Osteoblast (primary cell): ENCODE measurements around the gene SMIM22. TPM values are rescaled to one million over a fixed set of nuclear protein-coding genes. Genes with fewer than 3 reads are reported as not detected.

Source experiments
- DNase-seq: peaks from one replicate; pipeline ENCODE4 v3.0.0; 2011; ENCODE audit warnings: low spot score, mixed read lengths; ENCODE audit not compliant: insufficient read length; ENCODE audit errors: missing footprints
- H2AFZ ChIP-seq: 2 replicates; pipeline ENCODE4 v1.6.0; 2011; ENCODE audit warnings: mild to moderate bottlenecking, low read length
- H3K27ac ChIP-seq: 2 replicates; pipeline ENCODE4 v1.5.1; 2011; ENCODE audit warnings: mild to moderate bottlenecking, low read depth, low read length, moderate library complexity
- H3K27me3 ChIP-seq: 2 replicates; pipeline ENCODE4 v1.6.0; 2012; ENCODE audit warnings: mild to moderate bottlenecking, control low read depth, inconsistent platforms, low read length, moderate library complexity; ENCODE audit not compliant: insufficient read depth
- H3K36me3 ChIP-seq: 2 replicates; pipeline ENCODE4 v1.5.1; 2011; ENCODE audit warnings: mild to moderate bottlenecking, low read length, control low read depth, moderate library complexity; ENCODE audit not compliant: insufficient read depth
- H3K4me1 ChIP-seq: 2 replicates; pipeline ENCODE4 v1.5.1; 2011; ENCODE audit warnings: mild to moderate bottlenecking, low read length, control low read depth, moderate library complexity; ENCODE audit not compliant: insufficient read depth
- H3K4me2 ChIP-seq: 2 replicates; pipeline ENCODE4 v1.6.0; 2011; ENCODE audit warnings: mild to moderate bottlenecking, low read length; ENCODE audit not compliant: insufficient read depth
- H3K4me3 ChIP-seq: fragments of 200-600 bp; sonication (generic); 3 replicates; pipeline ENCODE4 v1.5.1; 2012; ENCODE audit warnings: mild to moderate bottlenecking, low read length, inconsistent platforms; ENCODE audit not compliant: insufficient read depth
- H3K79me2 ChIP-seq: 2 replicates; pipeline ENCODE4 v1.6.0; 2012; ENCODE audit warnings: mild to moderate bottlenecking, low read length, control low read depth, inconsistent platforms; ENCODE audit not compliant: insufficient read depth
- H3K9me3 ChIP-seq: 2 replicates; pipeline ENCODE4 v1.5.1; 2011; ENCODE audit warnings: low read depth, low read length, control low read depth
- H4K20me1 ChIP-seq: 2 replicates; pipeline ENCODE4 v1.6.0; 2012; ENCODE audit warnings: mild to moderate bottlenecking, low read length, control low read depth; ENCODE audit not compliant: insufficient read depth
- total RNA-seq: library from RNA; depleted of rRNA; stranded (reverse); fragments of >200 nt; gene quantifications from 2 replicates; pipeline ENCODE4 v1.2.3, GENCODE V29; 2012
- TF ChIP-seq, protein P1 (sequence below): IDR thresholded peaks from 2 replicates; pipeline ENCODE4 v1.5.1; 2011; ENCODE audit warnings: mild to moderate bottlenecking, low read depth, low read length, moderate library complexity; ENCODE audit errors: extremely low read depth

The SMIM22 gene
- total RNA-seq, 1 donor = not detected

- DNase-seq = peak; percentile 29
- H3K27ac ChIP-seq = no peak overlapping the region
Observed at GRCh38 chr16:4762205-4762604, 33.0 kb upstream of the SMIM22 start.

DNA sequence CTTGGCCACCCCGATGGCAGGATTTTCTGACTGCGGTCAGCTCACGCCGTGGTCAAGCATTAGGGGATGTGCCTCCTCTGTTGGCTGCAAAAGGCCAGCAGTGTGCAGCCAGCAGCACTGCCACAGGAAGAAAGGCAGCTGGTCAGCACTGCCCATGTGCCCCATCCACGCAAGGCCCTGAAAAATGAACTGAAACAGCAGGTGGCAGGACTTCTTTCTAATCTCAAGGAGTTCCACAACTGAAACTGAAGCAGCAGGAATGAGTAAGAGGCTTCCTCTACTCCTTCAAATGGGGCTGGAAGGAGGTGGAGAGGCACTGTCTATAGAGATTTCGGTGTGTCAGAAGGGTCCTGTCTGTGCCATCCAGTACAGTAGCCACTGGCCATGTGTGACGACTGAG lies 31.4 kb upstream of the SMIM22 start:
- peaks cover 9% of the 10 kb centered on the region for H4K20me1 ChIP-seq
- no peak overlapping the region for H2AFZ ChIP-seq
- H3K9me3 ChIP-seq = no peaks in the 10 kb centered on the region
- peaks cover 34% of the 10 kb centered on the region for H3K79me2 ChIP-seq
- DNase-seq = peak; percentile 3
- peaks cover 55% of the 10 kb centered on the region for H3K36me3 ChIP-seq
- H3K4me3 ChIP-seq = no peak overlapping the region
- TF ChIP-seq, protein P1, sequence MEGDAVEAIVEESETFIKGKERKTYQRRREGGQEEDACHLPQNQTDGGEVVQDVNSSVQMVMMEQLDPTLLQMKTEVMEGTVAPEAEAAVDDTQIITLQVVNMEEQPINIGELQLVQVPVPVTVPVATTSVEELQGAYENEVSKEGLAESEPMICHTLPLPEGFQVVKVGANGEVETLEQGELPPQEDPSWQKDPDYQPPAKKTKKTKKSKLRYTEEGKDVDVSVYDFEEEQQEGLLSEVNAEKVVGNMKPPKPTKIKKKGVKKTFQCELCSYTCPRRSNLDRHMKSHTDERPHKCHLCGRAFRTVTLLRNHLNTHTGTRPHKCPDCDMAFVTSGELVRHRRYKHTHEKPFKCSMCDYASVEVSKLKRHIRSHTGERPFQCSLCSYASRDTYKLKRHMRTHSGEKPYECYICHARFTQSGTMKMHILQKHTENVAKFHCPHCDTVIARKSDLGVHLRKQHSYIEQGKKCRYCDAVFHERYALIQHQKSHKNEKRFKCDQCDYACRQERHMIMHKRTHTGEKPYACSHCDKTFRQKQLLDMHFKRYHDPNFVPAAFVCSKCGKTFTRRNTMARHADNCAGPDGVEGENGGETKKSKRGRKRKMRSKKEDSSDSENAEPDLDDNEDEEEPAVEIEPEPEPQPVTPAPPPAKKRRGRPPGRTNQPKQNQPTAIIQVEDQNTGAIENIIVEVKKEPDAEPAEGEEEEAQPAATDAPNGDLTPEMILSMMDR = no peak
- H3K27me3 ChIP-seq = no peaks in the 10 kb centered on the region
- no peak overlapping the region for H3K4me2 ChIP-seq
- no peak overlapping the region for H3K27ac ChIP-seq
- peaks cover 16% of the 10 kb centered on the region for H3K4me1 ChIP-seq

More at GRCh38 chr16:4762205-4762604, 33.0 kb upstream of the SMIM22 start:
- peaks cover 67% of the 10 kb centered on the region for H3K36me3 ChIP-seq
- H3K27me3 ChIP-seq = no peaks in the 10 kb centered on the region
- H3K4me1 ChIP-seq = peaks cover 8% of the 10 kb centered on the region
- peaks cover 34% of the 10 kb centered on the region for H3K79me2 ChIP-seq
- no peak overlapping the region for H3K4me2 ChIP-seq
- H2AFZ ChIP-seq = no peak overlapping the region
- H3K4me3 ChIP-seq = no peak overlapping the region
- peaks cover 9% of the 10 kb centered on the region for H4K20me1 ChIP-seq
- TF ChIP-seq, protein P1 = no peak
- no peaks in the 10 kb centered on the region for H3K9me3 ChIP-seq

GRCh38 chr16:4765511-4766474 lies 29.4 kb upstream of the SMIM22 start:
- peak overlapping the region; percentile 83 for H2AFZ ChIP-seq
- TF ChIP-seq, protein P1 = no peak
- H3K4me1 ChIP-seq = peaks cover 20% of the 10 kb centered on the region
- H3K27ac ChIP-seq = peak overlapping the region; percentile 83
- peaks cover 37% of the 10 kb centered on the region for H3K36me3 ChIP-seq
- DNase-seq = peak; percentile 79
- peaks cover 4% of the 10 kb centered on the region for H4K20me1 ChIP-seq
- H3K79me2 ChIP-seq = peaks cover 34% of the 10 kb centered on the region
- H3K4me2 ChIP-seq = peak overlapping the region; percentile 80
- H3K4me3 ChIP-seq = peak overlapping the region; percentile 99
- no peaks in the 10 kb centered on the region for H3K27me3 ChIP-seq
- H3K9me3 ChIP-seq = no peaks in the 10 kb centered on the region
